ENCODE measurements around the gene DPP7.

DNA sequence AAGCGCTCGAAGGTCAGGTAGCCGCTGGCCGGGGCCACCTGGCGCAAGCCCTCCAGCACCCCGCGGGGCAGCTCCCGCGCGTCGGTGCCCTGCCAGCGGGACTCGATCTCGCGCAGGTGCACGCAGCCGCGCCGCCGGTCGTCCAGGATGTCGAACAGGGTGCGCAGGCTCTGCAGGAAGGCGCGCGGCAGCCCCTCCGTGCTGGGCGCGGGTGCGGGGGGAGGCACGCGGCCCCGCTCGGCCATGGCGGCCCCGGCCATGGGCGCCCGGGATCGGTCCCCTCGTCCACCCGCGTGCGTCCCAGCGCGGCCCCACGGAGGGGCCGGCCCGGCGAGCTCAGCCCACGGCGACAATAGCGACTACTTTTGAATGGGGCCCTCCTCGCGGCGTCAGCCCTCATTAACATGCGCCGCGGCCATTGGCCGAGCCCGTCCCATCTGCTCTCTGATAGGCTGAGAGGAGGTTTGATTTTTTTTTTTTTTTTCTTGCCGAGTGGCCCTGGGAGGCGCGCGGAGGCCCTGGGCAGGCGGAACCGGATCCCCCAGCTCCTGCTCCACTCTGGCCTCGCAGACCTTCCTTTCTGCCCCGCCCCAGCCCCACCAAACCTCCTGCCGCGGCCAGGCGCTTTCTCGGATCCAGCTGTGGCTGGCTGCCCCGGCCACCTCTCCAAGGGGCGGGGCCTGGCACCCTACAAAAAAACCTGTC is 44.2 kb downstream of the DPP7 start, which contains the start of gene SAPCD2:
- TF ChIP-seq EZH2 (IDR thresholded peaks at IDR 0.05; ENCODE audit: insufficient read depth, poor library complexity, severe bottlenecking): no peak
- no peak for TF ChIP-seq EZH2phosphoT487 (IDR thresholded peaks at IDR 0.05; ENCODE audit: insufficient read depth, low read depth)

Data from GM23248 (cell line).